Activated CD8-positive, alpha-beta memory T cell treated with anti-CD3 and anti-CD28 coated beads for 24 hours (primary cell): ENCODE data around the gene EPN1.

Source experiments
- DNase-seq: peaks from one replicate; pipeline ENCODE4 v3.0.0-alpha.2; 2020

The EPN1 gene

GRCh38 chr19:55680339-55681130, 5.5 kb downstream of the EPN1 start:
- DNase-seq = no peak

GRCh38 chr19:55681131-55682092, 6.4 kb downstream of the EPN1 start:
- no peak for DNase-seq

- DNase-seq = no peak
Measured at GRCh38 chr19:55683449-55684261, 8.6 kb downstream of the EPN1 start.

GRCh38 chr19:55684946-55685681, 10.1 kb downstream of the EPN1 start:
- no peak for DNase-seq

GRCh38 chr19:55685776-55686175, 10.8 kb downstream of the EPN1 start:
- DNase-seq = no peak

- DNase-seq = no peak
Measured at GRCh38 chr19:55686311-55687050, 11.5 kb downstream of the EPN1 start.

- no peak for DNase-seq
Measured at GRCh38 chr19:55687281-55688201, 12.5 kb downstream of the EPN1 start.

GRCh38 chr19:55688422-55689218, 13.6 kb downstream of the EPN1 start:
- no peak for DNase-seq

- DNase-seq = no peak
Measured at GRCh38 chr19:55689411-55690108, 14.5 kb downstream of the EPN1 start.

- no peak for DNase-seq
Measured at GRCh38 chr19:55690109-55690768, 15.2 kb downstream of the EPN1 start.

GRCh38 chr19:55690769-55691545, 15.9 kb downstream of the EPN1 start:
- no peak for DNase-seq

- DNase-seq = no peak
Measured at GRCh38 chr19:55691561-55692481, 16.8 kb downstream of the EPN1 start.

GRCh38 chr19:55692681-55693081, 17.7 kb downstream of the EPN1 start:
- DNase-seq = no peak

GRCh38 chr19:55693336-55693974, 18.4 kb downstream of the EPN1 start:
- DNase-seq = no peak

- no peak for DNase-seq
Measured at GRCh38 chr19:55694241-55694655, 19.2 kb downstream of the EPN1 start.
